Smooth muscle cell (in vitro differentiated cells): ENCODE data around the gene ABO. TPM values are rescaled to one million over a fixed set of nuclear protein-coding genes. Genes with fewer than 3 reads are reported as not detected.
A peak's percentile ranks its signal among the peaks of the same experiment; 100 is the strongest.

Experiments
- DNase-seq: peaks from one replicate; lab custom pipeline; 2025; ENCODE audit not compliant: unreplicated experiment; lab: John Stamatoyannopoulos, UW
- H2AFZ ChIP-seq: fragments of 200-600 bp; sonication (generic); 2 replicates; pipeline ENCODE4 v1.6.0; 2016; ENCODE audit warnings: antibody characterized with exemption, low read depth, mild to moderate bottlenecking
- H3F3A ChIP-seq: fragments of 200-600 bp; sonication (generic); 2 replicates; pipeline ENCODE4 v1.6.0; 2017; ENCODE audit warnings: antibody characterized with exemption, low read depth
- H3K27ac ChIP-seq: fragments of 200-600 bp; sonication (generic); 2 replicates; pipeline ENCODE4 v1.5.1; 2016; ENCODE audit warnings: low read depth, mild to moderate bottlenecking
- H3K27me3 ChIP-seq: fragments of 200-600 bp; sonication (generic); 2 replicates; pipeline ENCODE4 v1.6.1; 2016; ENCODE audit warnings: low read depth, mild to moderate bottlenecking
- H3K36me3 ChIP-seq: fragments of 200-600 bp; sonication (generic); 2 replicates; pipeline ENCODE4 v1.5.1; 2016; ENCODE audit warnings: low read depth
- H3K4me1 ChIP-seq: fragments of 200-600 bp; sonication (generic); 2 replicates; pipeline ENCODE4 v1.5.1; 2016; ENCODE audit warnings: low read depth
- H3K4me2 ChIP-seq: fragments of 200-600 bp; sonication (generic); 2 replicates; pipeline ENCODE4 v1.6.0; 2016; ENCODE audit warnings: mild to moderate bottlenecking
- H3K4me3 ChIP-seq: fragments of 200-600 bp; sonication (generic); 2 replicates; pipeline ENCODE4 v1.5.1; 2016; ENCODE audit warnings: mild to moderate bottlenecking
- H3K79me2 ChIP-seq: fragments of 200-600 bp; sonication (generic); 2 replicates; pipeline ENCODE4 v1.6.0; 2016; ENCODE audit warnings: low read depth, mild to moderate bottlenecking
- H3K9ac ChIP-seq: fragments of 200-600 bp; sonication (generic); 2 replicates; pipeline ENCODE4 v1.6.0; 2016; ENCODE audit warnings: low read depth
- H3K9me3 ChIP-seq: fragments of 200-600 bp; sonication (generic); replicated peaks from 2 replicates; pipeline ENCODE4 v1.5.1; 2016; ENCODE audit warnings: low read depth
- H4K20me1 ChIP-seq: fragments of 200-600 bp; sonication (generic); 2 replicates; pipeline ENCODE4 v1.6.0; 2016; ENCODE audit warnings: low read depth
- CTCF ChIP-seq: fragments of 200-600 bp; sonication (generic); IDR thresholded peaks from 2 replicates; pipeline ENCODE4 v1.5.1; 2017; ENCODE audit warnings: borderline replicate concordance, mild to moderate bottlenecking, antibody characterized with exemption; ENCODE audit not compliant: insufficient read depth, poor library complexity, severe bottlenecking
- WGBS: methylation state at CpG from one replicate; pipeline ENCODE4 v1.1.7; 2016; ENCODE audit warnings: low lambda C conversion rate; 5-methylcytosine and 5-hydroxymethylcytosine counted together
- polyA plus RNA-seq: library from polyadenylated mRNA; unstranded; fragments of >200 nt; fragmentation: Nextera tagmentation; extraction: Ambion mirVana; gene quantifications from 2 replicates; pipeline ENCODE4 v1.2.1, GENCODE V29; 2016
- total RNA-seq: library from RNA; depleted of rRNA; stranded (reverse); fragments of >200 nt; gene quantifications from 2 replicates; pipeline ENCODE4 v1.2.3, GENCODE V29; 2014

Gene ABO
- total and polyA plus RNA-seq, 2 experiments from 2014 or later, result 0.37 to 1.0 TPM

DNA sequence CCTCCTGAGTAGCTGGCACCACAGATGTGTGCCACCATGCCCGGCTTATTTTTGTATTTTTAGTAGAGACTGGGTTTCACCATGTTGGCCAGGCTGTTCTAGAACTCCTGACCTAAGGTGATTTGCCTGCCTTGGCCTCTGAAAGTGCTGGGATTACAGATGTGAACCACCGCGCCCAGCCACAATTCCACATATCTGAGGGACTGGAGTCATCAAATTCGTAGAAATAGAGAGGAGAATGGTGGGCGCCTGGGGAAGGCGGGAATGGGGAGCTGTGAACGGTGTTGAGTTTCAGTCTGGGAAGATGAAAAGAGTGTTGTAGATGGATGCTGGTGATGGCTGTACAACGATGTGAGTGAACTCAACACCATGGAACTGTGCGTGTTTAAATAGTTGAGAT is 1.9 kb upstream of the ABO start:
- no peak overlapping the region for H3K4me3 ChIP-seq
- TF ChIP-seq CTCF, result no peak
- H3F3A ChIP-seq, result no peaks in the 10 kb centered on the region
- no peaks in the 10 kb centered on the region for H3K4me1 ChIP-seq
- no peaks in the 10 kb centered on the region for H3K9me3 ChIP-seq
- 89% methylated on average over 9 of the region's 9 CpGs for WGBS
- H4K20me1 ChIP-seq, result no peaks in the 10 kb centered on the region
- H3K27ac ChIP-seq, result no peak overlapping the region
- no peak overlapping the region for H3K4me2 ChIP-seq
- H3K79me2 ChIP-seq, result no peaks in the 10 kb centered on the region
- H3K36me3 ChIP-seq, result no peaks in the 10 kb centered on the region
- H3K27me3 ChIP-seq, result no peaks in the 10 kb centered on the region
- no peak for DNase-seq
- no peak overlapping the region for H2AFZ ChIP-seq
- no peak overlapping the region for H3K9ac ChIP-seq

DNA sequence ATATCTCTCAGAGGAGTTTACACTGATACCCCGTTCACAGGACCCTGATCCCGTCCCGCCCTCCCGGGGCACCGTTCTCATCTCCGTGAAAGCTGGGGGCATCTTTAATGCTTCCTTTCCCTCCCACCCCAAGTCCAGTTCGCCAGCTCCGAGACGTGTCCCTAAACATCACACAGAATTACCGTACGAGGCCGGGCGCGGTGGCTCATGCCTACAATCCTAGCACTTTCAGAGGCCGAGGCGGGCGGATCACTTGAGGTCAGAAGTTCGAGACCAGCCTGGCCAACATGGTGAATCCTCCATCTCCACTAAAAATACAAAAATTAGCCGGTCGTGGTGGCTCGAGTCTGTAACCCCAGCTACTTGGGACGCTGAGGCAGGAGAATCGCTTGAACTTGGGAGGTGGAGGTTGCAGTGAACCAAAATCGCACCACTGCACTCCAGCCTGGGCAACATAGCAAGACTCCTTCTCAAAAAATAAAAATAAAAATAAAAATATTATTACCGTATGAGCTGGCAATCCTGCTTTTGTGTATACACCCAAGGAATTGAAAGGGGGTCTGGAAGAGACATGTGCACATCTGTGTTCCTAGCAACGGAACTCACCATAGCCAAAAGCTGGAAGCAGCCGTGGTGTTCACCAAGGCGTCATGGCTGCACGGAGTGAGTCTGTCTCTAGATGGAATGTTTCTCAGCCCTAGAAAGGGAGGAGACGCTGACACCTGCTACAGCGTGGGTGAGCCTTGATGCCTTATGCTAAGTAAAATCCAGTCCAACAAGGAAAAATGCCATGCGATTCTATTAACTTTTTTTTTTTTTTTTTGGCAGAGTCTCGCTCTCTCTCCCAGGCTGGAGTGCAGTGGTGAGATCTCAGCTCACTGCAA is 1.2 kb upstream of the ABO start:
- H4K20me1 ChIP-seq, result no peaks in the 10 kb centered on the region
- no peaks in the 10 kb centered on the region for H3K79me2 ChIP-seq
- H3K9ac ChIP-seq, result no peak overlapping the region
- H3K9me3 ChIP-seq, result no peaks in the 10 kb centered on the region
- H3K4me3 ChIP-seq, result peak overlapping the region; percentile 74
- no peak for TF ChIP-seq CTCF
- no peaks in the 10 kb centered on the region for H3F3A ChIP-seq
- WGBS, result 67% methylated on average over 30 of the region's 33 CpGs
- H3K4me2 ChIP-seq, result peak overlapping the region; percentile 98
- H3K27ac ChIP-seq, result no peak overlapping the region
- DNase-seq, result no peak
- H3K4me1 ChIP-seq, result no peaks in the 10 kb centered on the region
- peak overlapping the region; percentile 99 for H2AFZ ChIP-seq
- H3K36me3 ChIP-seq, result no peaks in the 10 kb centered on the region
- no peaks in the 10 kb centered on the region for H3K27me3 ChIP-seq

GRCh38 chr9:133274236-133275104 is 531 bp downstream of the ABO start:
- Histone ChIP-seq H3K27ac (no peak overlapping the region), H3K4me1 (no peaks in the 10 kb centered on the region), H3F3A (peaks cover 2% of the 10 kb centered on the region), H4K20me1 (no peaks in the 10 kb centered on the region), H3K79me2 (no peaks in the 10 kb centered on the region), H2AFZ (peak overlapping the region; percentile 99), H3K27me3 (no peaks in the 10 kb centered on the region), H3K36me3 (no peaks in the 10 kb centered on the region), H3K9me3 (no peaks in the 10 kb centered on the region), H3K4me3 (peak overlapping the region; percentile 74), H3K9ac (no peak overlapping the region), H3K4me2 (peak overlapping the region; percentile 98)
- TF ChIP-seq CTCF, result no peak
- WGBS, result 51% methylated on average over 44 of the region's 60 CpGs
- DNase-seq, result no peak
